Measurements from ENCODE around the gene HJURP. TPM values are rescaled to one million over a fixed set of nuclear protein-coding genes. Genes with fewer than 3 reads are reported as not detected.

The HJURP gene
- total RNA-seq, 3 donors from 2014 or later (not counting 1 experiment from before 2014, with no cell fraction given): 0.87 to 3.2 (median 1.5) TPM

DNA sequence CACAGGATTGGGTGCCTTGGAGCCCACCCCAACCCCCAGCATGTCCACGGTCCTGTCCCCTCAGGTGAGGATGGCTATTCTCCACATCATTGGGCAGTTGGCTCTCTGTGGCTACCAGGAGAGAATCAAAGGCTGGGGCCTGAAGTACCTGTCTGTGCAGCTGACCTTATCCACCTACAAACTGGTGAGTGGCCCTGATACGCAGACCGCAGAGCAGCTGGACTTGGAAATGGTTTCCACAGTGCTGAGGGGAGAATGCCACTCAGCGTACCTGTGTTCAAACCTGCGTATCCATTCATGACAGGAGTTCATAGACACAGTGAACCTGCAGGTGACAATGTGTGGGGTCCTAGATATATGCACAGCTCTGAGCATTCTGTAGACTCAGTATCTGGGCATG lies 54.6 kb downstream of the HJURP start:
- Mint-ChIP-seq H3K4me1 (no peaks in the 10 kb centered on the region), H3K27ac (no peak overlapping the region), H3K9me3 (no peaks in the 10 kb centered on the region), H3K27me3 (ENCODE audit: low read depth in 2 of 2) (peaks cover 11 to 16% of the 10 kb centered on the region in 2 donors), H3K4me3 (no peak overlapping the region), H3K36me3 (no peaks in the 10 kb centered on the region)
- no peaks in the 10 kb centered on the region for H3K36me3 ChIP-seq (ENCODE audit: control insufficient read depth, insufficient read depth, low read length)
- no peaks in the 10 kb centered on the region for H3K27me3 ChIP-seq (ENCODE audit: control insufficient read depth, insufficient read depth, low read length)
- H3K9me3 ChIP-seq (ENCODE audit: control insufficient read depth, insufficient read depth, low read length): no peaks in the 10 kb centered on the region
- H3K27ac ChIP-seq (ENCODE audit: low read length): no peak overlapping the region
- H3K4me3 ChIP-seq (ENCODE audit: low read length): no peak overlapping the region
- ATAC-seq: no peak
- H3K4me1 ChIP-seq (ENCODE audit: control insufficient read depth, insufficient read depth, low read length): no peaks in the 10 kb centered on the region
- 57% methylated on average over 5 of the region's 5 CpGs for WGBS (ENCODE audit: insufficient coverage)
- intact Hi-C loops (cut with micrococcal nuclease): no loop called here
- no peak for DNase-seq
- TF ChIP-seq, protein P1, sequence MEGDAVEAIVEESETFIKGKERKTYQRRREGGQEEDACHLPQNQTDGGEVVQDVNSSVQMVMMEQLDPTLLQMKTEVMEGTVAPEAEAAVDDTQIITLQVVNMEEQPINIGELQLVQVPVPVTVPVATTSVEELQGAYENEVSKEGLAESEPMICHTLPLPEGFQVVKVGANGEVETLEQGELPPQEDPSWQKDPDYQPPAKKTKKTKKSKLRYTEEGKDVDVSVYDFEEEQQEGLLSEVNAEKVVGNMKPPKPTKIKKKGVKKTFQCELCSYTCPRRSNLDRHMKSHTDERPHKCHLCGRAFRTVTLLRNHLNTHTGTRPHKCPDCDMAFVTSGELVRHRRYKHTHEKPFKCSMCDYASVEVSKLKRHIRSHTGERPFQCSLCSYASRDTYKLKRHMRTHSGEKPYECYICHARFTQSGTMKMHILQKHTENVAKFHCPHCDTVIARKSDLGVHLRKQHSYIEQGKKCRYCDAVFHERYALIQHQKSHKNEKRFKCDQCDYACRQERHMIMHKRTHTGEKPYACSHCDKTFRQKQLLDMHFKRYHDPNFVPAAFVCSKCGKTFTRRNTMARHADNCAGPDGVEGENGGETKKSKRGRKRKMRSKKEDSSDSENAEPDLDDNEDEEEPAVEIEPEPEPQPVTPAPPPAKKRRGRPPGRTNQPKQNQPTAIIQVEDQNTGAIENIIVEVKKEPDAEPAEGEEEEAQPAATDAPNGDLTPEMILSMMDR (IDR thresholded peaks at IDR 0.05): no peak

DNA sequence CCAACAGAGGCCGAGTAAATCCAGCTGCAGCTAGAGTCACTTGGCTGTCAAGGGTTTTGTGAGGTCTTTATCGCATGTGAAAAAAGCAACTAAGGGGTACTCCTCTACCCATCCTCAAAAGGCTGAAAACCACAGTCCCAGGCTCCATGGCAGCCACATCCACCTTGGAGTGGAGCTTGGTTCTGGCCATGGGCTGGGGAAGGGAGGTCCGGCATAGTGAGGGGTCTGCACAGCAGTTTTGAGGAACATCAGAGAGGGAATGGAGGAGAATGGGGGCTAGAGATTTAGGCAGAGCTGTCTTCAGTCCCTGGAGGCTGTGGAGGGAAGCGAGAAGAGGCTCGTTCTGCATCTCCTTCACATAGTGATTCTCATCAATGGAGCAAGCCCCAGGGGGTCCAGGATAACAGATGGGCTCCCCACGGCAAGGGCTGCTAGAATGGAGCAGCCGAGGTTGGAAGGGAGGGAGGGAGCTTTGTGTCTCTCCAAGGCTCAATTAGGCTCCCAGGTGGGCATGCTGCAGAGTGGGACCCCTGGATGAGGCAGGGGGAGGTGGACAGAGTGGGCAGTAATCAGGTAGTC lies 55.2 kb downstream of the HJURP start:
- DNase-seq: no peak
- Histone ChIP-seq H3K27me3 (ENCODE audit: control insufficient read depth, insufficient read depth, low read length) (no peaks in the 10 kb centered on the region), H3K27ac (ENCODE audit: low read length) (no peak overlapping the region), H3K36me3 (ENCODE audit: control insufficient read depth, insufficient read depth, low read length) (no peaks in the 10 kb centered on the region), H3K9me3 (ENCODE audit: control insufficient read depth, insufficient read depth, low read length) (no peaks in the 10 kb centered on the region), H3K4me1 (ENCODE audit: control insufficient read depth, insufficient read depth, low read length) (no peaks in the 10 kb centered on the region), H3K4me3 (ENCODE audit: low read length) (no peak overlapping the region)
- intact Hi-C loops (cut with micrococcal nuclease): no loop called here
- Mint-ChIP-seq H3K36me3 (no peaks in the 10 kb centered on the region), H3K27ac (no peak overlapping the region), H3K4me1 (no peaks in the 10 kb centered on the region), H3K4me3 (no peak overlapping the region), H3K9me3 (no peaks in the 10 kb centered on the region), H3K27me3 (ENCODE audit: low read depth in 2 of 2) (peaks cover 8 to 11% of the 10 kb centered on the region in 2 donors)
- TF ChIP-seq, protein P1 (IDR thresholded peaks at IDR 0.05): no peak
- WGBS (ENCODE audit: insufficient coverage): 69% methylated on average over 7 of the region's 7 CpGs
- ATAC-seq: no peak

DNA sequence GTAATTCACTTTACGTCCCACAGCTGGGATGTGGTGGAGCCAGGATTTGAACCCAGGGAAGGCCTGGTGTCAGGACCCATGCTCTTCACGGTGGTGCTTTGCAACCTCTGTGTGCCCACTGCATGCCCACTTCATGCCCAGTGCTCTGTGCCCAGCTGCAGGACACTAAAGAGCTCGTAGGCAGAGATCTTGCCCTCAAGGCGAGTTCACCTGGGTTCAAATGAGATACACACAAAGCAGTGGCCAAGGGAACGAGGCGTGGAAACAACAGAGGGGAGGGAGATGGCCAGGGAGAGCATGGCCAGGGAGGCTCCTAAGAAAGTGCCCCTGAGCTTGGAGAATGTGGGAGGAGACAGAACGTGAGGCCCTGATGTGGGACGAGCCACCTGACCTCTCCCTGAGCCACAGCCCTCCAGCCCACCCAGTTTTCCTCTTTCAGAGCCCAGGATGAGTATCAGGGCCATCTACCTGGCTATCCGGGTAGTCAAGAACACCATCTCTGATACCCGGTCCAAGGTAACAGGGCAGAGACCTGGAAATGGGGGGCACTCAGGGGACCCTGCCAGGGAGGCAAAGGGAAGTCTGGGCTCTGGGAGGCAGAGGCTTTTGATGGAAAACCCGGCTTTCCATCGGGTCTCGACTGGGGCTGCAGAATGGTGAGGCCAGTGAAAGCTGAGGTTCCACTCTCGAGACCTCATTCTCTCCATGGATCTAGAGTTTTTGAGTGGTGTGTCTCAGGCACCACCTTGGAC lies 55.8 kb downstream of the HJURP start:
- Histone ChIP-seq H3K27me3 (ENCODE audit: control insufficient read depth, insufficient read depth, low read length) (no peaks in the 10 kb centered on the region), H3K9me3 (ENCODE audit: control insufficient read depth, insufficient read depth, low read length) (no peaks in the 10 kb centered on the region), H3K4me3 (ENCODE audit: low read length) (no peak overlapping the region), H3K4me1 (ENCODE audit: control insufficient read depth, insufficient read depth, low read length) (no peaks in the 10 kb centered on the region), H3K36me3 (ENCODE audit: control insufficient read depth, insufficient read depth, low read length) (no peaks in the 10 kb centered on the region), H3K27ac (ENCODE audit: low read length) (no peak overlapping the region)
- intact Hi-C loops (cut with micrococcal nuclease): no loop called here
- Mint-ChIP-seq H3K4me1 (no peaks in the 10 kb centered on the region), H3K27me3 (ENCODE audit: low read depth in 2 of 2) (peaks cover 3 to 6% of the 10 kb centered on the region in 2 donors), H3K36me3 (no peaks in the 10 kb centered on the region), H3K9me3 (no peaks in the 10 kb centered on the region), H3K27ac (no peak overlapping the region), H3K4me3 (no peak overlapping the region)
- 85% methylated on average over 14 of the region's 14 CpGs for WGBS (ENCODE audit: insufficient coverage)
- TF ChIP-seq, protein P1 (IDR thresholded peaks at IDR 0.05): no peak
- ATAC-seq (no peak), DNase-seq (peak in 1 of 2 donors; percentile 4)

Data from natural killer cell (primary cell).